G401 (cell line): ENCODE measurements around the gene EEF2K. TPM values are rescaled to one million over a fixed set of nuclear protein-coding genes. Genes with fewer than 3 reads are reported as not detected.
A peak's percentile ranks its signal among the peaks of the same experiment; 100 is the strongest.
"Not testable (repeated sequence)": the region's sequence is repeated elsewhere in the genome, so short reads cannot be mapped to it uniquely, and the experiment has no call there.

Experiments
- DNase-seq: peaks from one replicate; pipeline ENCODE4 v3.0.0-alpha.2; 2015; ENCODE audit warnings: low spot score
- in situ Hi-C: cut with HindIII; loops from 2 replicates; pipeline ENCODE4 v1.10.0; 2016; ENCODE audit warnings: low sequenced_read_pairs, mixed read lengths
- total RNA-seq: library from RNA; depleted of rRNA; stranded (reverse); fragments of >200 nt; shearing (Covaris generic); gene quantifications from 2 replicates; pipeline ENCODE4 v1.2.3, GENCODE V29; 2014

Gene EEF2K
- total RNA-seq, 1 experiment from 2014 or later = 22.0 TPM

DNA sequence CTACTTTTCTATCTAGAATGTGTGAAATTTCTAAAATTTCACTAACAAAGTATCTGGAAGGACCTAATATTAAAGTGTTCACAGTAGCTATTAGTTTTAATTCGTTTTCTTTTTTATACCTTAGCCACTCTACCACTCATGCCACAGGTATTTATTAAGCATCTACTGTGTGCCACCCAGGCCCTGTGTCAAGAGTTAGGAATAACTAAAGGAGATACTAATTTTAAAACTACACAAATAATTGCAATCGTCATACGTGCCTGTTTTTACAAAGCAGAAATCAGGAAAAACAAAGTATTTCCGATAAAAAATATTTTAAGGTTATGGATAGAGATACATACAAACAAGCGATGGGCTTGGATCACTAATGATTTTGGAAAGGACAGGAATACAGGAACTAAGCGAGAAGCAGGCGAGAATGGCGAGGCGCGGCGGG, 483 bp upstream of the EEF2K start:
- no peak for DNase-seq
- in situ Hi-C loops = no loop called here

DNA sequence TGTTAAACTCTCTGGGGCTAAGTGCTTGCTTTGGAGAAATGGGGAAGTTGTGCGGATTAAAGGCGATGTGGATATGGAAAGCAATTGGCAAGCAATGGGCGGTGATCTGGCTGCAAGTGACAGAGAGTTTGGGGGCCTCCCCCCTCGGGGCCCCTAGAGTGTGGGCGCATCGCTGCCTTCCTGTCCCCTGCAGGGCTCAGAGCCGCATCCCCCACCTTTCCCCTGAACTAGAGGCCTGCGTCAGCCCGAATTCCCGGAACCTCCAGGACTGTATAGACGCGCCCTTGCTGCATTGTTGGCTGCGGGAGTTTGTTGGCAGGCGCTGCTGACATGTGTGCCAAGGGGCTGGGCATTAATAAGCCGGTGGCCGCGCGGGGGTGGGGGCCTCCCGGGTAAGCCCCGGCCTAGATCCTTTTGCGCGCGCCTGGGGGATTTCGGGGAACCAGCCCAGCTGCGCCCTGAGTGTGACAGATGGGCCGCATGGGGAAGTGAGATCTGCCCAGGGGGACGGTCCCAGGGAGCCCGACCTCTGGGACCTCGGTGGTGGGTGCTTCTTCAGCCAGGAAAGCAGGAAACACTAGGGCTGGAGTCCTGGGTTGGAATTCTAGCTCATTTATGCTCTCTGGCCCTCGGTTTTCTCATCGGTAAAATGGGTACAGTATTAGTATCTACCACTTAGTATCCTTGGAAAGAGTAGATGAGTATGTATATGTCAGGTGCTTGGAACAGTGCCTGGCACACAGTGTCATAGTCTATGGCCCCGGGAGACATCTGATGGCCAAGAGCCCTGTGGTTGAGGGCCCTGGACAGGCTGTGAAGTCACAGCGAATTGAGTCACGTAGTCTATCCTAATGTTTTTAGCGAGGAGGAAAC, 1.0 kb downstream of the EEF2K start:
- DNase-seq = peak; percentile 81
- in situ Hi-C loops = no loop called here

DNA sequence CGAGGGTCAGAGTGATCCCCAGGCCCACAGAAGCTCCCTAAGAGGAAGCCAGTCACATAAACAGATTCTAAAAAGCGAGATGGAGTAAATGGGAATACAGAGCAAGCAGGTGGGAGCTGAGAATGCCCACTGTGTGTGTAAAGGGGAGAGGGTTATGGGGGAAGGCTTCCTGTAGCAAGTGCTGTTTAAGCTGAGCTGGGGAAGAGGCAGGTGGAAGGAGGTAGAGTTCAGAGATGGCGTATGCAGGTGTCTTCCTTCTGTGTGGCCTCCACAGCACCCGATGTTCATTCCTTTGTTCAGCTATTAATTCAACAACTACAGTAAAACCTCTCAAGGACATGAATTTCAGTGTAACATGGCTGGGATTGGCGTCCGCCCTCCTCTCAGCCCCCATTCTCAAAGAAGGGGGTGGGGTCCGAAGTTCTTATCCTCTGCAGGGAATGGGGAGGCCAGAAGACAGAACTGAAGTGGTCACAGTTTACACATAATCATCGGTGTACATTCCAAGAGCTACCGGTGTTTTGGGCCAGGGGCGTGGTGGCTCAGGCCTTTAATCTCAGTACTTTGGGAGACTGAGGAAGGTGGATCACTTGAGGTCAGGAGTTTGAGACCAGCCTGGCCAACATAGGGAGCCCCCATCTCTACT, 1.8 kb downstream of the EEF2K start:
- in situ Hi-C loops = no loop called here
- peak; percentile 45 for DNase-seq

DNA sequence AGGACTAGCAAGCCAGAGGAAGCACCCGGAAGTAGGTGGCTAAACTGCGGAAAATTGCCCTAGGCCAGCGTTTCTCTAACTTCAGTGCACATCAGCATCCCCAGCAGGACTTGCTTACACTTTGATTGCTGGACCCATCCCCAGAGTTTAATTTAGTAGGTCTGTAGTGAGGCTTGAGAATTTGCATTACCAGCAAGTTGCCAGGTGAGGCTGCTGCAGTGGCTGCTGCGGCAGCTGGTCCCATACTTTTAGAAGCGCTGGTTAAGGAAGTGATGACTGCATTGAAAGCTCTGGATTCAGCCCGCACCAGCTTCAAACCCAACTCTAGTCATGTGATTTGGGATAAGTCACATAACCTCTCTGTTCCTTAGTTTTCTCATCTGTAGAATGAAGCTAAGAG, 4.2 kb downstream of the EEF2K start:
- no peak for DNase-seq
- in situ Hi-C loops = no loop called here

DNA sequence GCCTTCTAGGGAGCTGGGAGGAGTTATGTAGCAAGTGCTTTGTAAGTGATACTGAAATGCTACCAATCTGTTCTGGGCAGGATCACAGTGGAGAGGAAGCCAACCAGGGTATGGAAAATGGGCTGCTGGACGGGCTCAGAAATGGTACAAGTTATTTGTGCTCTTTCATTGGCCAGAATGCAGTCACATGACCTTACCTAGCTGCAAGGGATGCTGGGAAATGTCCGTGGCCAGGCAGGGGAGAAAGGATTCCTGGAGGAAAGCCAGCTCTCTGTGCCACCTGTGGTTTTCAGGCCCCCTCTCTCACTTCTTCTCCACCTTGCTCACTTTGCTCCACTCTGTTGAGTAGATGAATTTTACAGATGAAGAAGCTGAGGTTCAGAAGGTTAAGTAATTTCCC, 4.8 kb downstream of the EEF2K start:
- in situ Hi-C loops = no loop called here
- DNase-seq = no peak

DNA sequence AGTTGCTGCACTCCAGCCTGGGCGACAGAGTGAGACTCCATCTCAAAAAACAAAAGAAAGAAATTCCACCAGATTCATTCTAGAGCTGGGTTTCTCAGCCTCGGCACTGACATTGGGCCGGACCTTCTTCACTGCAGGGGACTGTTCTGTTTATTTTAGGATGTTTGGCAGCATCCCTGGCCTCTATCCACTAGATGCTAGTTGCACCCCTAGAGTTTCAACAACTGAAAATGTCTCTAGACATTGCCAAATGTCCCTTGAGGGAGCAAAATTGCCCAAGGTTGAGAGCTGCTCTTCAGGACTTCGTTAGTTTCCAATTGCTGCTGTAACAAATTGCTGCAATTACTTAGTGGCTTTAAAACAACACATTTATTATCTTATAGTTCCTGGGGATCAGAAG, 7.2 kb downstream of the EEF2K start:
- in situ Hi-C loops = no loop called here
- DNase-seq = peak; percentile 73

DNA sequence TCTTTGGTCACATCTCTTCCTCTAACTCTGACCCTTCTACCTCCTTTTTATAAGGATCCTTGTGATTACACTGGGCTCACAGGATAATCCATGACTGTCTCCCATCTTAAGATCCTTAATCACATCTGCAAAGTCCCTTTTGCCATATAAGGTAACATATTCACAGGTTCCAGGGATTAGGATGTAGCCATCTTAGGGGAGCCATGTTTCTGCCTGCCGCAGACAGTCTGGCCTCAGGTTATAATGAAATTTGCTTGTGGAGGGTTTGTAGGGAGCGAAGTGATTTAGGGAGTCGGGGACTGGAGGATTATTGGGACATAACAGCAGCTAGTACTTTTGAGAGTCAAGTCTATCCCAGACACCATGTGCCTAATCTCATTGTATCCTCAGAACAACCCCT, 7.7 kb downstream of the EEF2K start:
- no peak for DNase-seq
- in situ Hi-C loops = no loop called here

DNA sequence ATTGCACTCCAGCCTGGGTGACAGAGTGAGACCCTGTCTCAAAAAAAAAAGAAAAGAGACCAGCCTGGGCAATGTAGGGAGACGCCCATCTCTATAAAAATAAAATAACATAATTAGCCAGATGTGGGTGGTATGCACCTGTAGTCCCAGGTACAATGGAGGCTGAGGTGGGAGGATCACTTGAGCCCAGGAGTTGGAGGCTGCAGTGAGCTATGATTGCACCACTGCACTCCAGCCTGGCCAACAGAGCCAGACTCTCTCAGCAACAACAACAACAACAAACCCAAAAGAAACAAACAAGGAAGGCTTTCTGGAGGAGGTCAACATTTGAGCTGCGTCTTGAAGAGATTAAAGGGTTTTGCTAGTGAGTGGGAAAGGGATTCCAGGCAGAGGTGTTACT, 8.3 kb downstream of the EEF2K start:
- in situ Hi-C loops = no loop called here
- DNase-seq = no peak

DNA sequence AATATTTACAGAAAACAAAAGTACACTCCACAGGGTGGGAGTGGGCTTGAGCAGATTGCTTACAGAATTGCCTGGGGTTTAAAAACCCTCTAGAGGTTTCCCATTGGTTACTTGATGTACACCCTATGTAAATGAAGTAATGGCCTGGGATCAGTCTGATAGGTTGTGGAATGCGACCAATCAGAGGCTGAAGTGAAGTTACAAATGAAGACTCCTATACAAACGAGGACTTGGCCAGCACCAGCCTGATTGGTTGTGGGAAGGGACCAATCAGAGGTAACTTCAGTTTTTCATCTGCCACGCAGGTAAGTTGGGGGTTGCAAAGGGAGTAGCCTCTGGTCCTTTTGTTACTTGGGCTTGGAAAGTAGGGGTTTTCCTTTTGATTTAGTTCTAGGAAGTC, 8.8 kb downstream of the EEF2K start:
- in situ Hi-C loops = loop anchor here (5.0 kb wide), 1 partner anchor 47 kb away; no protein-coding TSS in a partner anchor
- no peak for DNase-seq

DNA sequence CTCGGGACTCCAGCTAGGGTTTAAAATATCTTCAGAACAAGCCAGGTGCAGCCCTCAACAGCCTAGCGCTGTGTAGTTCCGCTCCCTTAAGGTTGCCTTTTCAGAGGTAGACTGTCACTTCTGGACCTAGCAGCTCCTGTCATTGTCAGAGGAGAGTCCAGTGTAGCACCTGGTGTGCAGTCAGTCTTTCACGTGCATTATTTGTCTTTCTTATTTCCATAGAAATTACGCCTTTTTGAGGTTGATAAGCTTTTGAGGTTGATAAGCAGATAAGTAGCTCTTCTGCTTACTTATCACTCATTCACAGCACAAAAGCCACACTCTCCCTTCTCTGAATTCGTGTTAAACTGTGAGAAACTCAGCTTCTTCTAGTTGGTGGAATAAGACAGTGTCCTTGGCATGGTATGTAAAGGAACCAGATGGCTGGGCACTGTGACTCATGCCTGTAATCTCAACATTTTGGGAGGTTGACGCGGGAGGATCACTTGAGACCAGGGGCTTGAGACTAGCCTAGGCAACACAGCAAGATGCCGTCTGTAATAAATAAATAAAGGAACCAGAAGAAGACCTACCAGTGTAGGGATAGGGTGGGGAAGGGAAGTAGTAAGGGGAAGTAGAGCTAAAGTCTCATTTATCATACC, 10.2 kb downstream of the EEF2K start:
- peak; percentile 91 for DNase-seq
- in situ Hi-C loops = loop anchor here (5.0 kb wide), 1 partner anchor 46 kb away; no protein-coding TSS in a partner anchor

DNA sequence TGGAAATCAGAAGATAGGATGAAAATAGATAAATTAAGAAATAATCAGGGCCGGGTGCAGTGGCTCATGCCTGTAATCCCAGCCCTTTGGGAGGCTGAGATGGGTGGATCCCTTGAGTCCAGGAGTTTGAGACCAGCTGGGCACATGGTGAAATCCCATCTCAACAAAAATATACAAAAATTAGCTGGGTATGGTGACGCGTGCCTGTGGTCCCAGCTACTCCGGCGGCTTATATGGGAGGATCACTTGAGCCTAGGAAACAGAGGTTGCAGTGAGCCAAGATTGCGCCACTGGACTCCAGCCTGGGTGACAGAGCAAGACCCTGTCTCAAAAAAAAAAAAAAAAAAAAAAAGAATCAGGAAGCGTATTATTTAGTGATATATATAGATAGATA, 10.8 kb downstream of the EEF2K start:
- in situ Hi-C loops = loop anchor here (5.0 kb wide), 1 partner anchor 45 kb away; no protein-coding TSS in a partner anchor

DNA sequence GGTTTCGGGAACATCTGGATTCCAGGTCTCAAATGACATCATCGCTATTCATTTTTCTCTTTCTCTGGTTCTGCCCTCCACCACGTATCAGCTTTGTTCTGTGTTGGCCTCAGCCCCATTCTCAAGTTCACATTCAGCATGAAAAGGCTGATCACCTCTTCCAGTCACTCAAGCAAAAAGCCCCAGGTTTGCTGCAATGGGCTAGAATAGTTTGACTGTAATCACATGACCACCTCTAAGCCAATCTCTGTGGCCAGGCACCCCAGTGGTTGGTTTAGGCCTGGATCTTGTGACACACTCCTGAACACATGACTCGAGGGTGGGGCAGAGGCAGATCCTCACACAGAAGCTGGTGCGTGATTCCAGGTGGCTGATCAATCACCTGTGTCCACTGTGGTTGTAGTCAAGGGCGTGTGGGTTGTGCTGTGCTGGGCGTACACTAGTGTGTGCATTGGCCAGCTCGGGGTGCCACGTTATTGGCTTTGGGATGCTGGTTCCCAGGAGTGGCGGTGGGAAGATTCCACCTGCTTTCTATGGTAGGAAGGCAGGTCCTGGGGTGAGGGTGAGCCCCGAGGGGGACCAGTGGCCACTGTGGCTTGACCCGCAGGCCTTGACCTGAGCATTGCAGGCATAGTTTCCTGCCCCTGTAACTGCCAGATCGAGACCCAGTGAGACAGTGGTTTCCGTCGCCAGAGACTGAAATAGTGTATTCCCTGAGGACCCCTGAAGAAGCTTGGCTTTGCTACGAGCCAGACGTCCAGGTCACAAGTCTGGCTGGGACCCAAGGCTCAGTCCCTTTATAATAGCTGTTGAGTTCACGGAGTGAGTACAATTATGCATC, 12.0 kb downstream of the EEF2K start:
- in situ Hi-C loops = loop anchor here (5.0 kb wide), 1 partner anchor 44 kb away; no protein-coding TSS in a partner anchor
- DNase-seq = no peak

More for the DNA sequence above, 10.8 kb downstream of the EEF2K start:
- DNase-seq = not testable (repeated sequence)

DNA sequence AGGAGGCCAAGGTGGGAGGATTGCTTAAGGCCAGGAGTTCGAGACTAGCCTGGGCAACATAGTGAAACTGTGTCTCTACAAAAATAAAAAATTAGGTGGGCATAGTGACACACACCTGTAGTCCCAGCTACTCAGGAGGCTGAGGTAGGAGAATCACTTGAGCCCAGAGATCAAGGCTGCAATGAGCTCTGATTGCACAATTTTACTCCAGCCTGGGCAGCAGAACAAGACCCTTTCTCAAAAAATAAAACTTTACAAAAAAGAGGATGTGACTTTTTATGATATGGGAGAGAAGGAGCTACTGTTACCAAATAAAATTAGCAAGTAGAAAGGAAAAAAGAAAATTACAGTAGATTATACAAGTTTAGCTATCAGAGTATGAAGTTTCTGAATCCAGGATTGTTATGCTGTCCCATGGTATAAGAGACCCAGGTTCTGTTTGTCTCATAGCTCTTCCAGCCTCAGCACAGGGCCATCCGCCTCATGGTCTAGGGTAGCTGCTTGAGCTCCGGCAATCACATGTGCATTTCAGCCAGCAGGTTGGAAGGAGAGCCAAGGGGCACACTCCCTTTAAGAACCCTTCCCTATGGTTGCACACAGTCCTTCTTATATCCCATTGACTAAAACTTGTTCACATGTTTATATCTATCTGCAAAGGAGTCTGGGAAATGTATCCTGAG, 13.5 kb downstream of the EEF2K start:
- in situ Hi-C loops = loop anchor here (5.0 kb wide), 1 partner anchor 43 kb away; no protein-coding TSS in a partner anchor
- no peak for DNase-seq

DNA sequence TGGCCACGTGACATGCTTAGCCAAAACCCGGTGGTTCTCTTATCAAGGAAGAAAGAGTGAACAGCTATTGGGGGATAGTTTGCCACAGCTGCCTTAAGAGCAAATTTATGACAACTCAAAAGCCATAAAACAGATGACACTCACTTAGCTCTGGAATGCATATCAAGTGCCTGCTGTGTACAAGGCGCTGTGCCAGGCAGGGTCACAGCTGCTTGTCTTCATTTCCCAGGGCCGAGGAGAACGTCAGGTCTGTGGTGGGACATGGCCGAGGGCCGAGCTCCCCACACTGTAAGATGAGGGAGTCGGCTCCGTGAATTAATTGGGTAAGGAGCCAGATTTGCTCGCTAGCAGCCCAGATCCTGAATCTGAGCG, 14.0 kb downstream of the EEF2K start:
- peak; percentile 34 for DNase-seq
- in situ Hi-C loops = no loop called here

DNA sequence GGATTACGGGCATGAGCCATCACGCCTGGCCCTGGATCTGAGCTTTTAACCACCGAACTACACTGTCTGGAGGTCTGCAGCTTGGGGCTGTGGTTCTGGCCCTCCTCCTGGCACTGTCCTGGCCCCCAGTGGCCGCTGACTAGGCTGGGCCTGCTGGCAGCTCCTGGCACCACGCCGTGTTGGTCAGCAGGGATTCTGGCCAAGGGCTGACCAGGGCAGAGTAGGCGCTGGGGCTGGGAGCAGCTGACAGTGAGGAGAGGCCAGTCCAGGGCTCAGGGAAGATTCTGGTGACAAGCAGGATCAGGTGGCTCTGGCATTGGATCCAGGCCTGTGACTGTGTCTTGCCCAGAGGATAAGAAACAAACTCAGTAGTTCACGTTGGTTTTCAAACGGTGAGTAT, 14.6 kb downstream of the EEF2K start:
- peak; percentile 87 for DNase-seq
- in situ Hi-C loops = no loop called here

DNA sequence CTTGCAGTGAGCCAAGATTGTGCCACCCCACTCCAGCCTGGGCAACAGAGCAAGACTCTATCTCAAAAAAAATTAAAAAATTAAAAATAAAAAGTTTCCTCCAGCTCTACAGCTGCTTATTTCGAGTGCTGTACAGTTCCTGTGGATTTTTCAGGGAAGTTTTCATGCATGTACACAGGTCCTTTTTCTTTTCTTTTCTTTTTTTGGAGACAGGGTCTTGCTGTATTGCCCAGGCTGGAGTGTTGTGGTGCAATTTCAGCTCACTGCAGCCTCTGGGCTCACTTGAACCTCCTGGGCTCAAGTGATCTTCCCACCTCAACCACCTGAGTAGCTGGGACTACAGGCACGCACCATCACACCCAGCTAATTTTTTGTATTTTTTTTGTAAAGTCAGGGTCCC, 15.9 kb downstream of the EEF2K start:
- in situ Hi-C loops = no loop called here
- no peak for DNase-seq

DNA sequence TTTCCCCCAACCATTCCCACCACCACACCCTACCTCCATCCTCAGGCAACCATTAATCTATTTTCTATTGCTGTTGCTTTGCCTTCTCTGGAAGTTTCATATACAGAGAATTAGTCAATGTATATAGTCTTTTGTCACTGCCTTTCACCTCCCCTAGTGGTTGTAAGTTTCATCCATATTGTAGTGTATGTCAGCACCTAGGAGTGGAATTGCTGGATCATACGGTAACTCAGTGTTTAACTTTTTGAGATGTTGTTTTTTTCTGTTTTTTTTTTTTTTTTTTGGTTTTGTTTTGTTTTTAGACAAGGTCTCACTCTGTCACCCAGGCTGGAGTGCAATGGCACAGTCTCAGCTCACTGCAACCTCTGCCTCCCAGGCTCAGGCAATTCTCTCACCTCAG, 16.9 kb downstream of the EEF2K start:
- DNase-seq = no peak
- in situ Hi-C loops = no loop called here

DNA sequence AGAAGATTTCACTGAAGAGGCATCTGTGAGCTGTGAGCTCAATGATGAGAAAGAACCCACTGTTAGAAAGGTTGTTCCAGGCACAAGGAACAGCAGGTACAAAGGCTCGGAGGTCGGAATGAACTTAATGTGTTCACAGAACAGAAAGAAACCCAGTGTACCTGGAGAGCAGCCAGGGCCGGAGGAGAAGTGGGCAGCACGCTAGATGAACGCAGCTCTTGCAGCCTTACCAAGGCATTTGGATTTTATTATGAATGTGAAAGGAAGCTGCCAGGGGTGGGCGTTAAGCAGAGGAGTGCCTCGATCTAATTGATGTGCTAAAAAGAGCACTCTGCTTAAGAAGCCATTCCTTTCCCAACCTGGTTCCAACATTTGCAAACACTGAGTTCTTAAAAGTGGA, 19.0 kb downstream of the EEF2K start:
- peak; percentile 32 for DNase-seq
- in situ Hi-C loops = no loop called here

DNA sequence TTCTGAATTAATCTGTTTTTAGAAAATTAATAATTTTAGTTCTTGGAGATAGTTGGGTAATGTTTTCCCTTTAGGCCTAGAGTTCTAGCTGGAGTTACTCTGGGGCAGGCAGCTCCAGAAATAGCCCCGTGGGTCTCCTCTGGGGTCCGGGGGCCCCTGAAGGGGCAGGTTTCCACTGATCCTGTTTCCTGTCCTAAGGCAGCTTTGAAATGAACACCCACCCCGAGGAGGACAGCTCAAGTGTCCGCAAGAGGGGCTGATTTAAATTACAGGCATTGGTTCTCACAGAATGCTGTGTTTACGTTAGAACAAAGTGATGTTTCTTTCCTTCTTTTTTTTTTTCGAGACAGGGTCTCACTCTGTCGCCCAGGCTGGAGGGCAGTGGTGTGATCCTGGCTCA, 23.8 kb downstream of the EEF2K start:
- DNase-seq = no peak
- in situ Hi-C loops = no loop called here
